SIG-M5 (cell line): Measurements from ENCODE around the gene GAL3ST1.

Experiments
- DNase-seq: peaks from one replicate; lab custom pipeline; 2025; lab: John Stamatoyannopoulos, UW

The GAL3ST1 gene

DNA sequence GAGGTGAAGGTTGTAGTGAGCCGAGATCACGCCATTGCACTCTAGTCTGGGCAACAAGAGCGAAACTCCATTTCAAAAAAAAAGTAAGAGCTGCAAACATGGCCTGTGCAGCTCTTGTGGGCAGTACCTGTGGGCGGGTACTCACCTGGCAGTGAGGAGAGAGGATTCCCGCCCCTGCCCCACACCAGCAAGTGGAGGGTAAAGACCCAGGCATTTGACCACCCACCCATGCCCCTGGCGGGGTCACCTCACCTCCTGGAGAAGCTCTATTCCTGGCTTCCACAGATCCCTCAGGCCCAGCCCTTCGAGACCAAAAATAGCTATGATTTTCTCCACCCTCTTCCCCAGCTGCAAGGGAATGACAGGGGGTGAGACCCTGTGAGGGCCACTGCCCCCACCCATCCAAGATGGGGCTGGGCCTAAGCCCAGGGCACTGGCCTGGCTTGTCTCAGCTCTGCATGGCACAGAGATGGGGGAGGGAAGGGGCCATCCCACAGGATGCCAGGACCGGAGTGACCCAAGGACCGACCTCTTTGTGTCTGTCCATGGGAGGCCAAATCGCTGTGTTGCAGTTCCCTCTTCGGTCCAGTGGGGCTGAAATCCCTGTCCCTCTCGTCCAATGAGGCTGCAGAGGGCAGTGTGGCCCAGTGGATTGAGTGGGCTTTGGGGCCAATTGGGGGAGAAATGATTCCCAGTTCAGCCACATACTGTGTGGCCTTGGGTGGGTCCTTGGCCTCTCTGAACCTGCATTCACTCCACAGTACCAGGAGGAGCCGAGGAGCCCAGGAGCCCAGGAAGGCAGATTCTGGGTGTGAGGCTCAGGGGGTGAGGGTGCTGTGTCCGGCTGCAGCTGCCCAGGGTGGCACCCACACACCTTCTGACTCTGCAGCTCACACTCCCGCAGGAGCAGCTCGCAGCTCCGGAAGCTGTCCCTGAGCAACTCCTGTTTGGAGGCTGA lies 42.5 kb downstream of the GAL3ST1 start:
- DNase-seq, result no peak

GRCh38 chr22:30526656-30527055 lies 47.8 kb downstream of the GAL3ST1 start:
- no peak for DNase-seq

GRCh38 chr22:30523646-30524489 lies 50.6 kb downstream of the GAL3ST1 start:
- DNase-seq, result no peak

- DNase-seq, result no peak
Observed at GRCh38 chr22:30521368-30522156, 52.9 kb downstream of the GAL3ST1 start.

GRCh38 chr22:30519842-30520425 lies 54.5 kb downstream of the GAL3ST1 start:
- DNase-seq, result no peak

DNA sequence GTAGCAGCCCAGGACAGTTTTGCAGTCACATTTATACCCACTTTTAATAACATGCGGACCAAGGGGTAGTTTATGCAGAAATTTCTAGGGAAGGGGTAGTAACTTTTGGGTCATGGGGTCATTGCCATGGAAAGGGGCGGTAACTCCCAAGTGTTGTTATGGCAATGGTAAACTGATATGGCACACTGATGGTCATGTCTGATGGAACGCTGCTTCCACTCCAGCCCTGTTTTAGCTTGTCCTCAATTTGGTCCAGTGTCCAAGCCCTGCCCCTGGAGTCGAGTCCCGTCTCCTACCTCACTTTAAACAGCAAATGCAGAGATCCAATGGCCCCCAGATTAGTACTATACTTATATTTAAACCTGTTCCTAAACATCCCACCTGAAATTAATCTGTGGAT lies 57.7 kb downstream of the GAL3ST1 start:
- no peak for DNase-seq

DNA sequence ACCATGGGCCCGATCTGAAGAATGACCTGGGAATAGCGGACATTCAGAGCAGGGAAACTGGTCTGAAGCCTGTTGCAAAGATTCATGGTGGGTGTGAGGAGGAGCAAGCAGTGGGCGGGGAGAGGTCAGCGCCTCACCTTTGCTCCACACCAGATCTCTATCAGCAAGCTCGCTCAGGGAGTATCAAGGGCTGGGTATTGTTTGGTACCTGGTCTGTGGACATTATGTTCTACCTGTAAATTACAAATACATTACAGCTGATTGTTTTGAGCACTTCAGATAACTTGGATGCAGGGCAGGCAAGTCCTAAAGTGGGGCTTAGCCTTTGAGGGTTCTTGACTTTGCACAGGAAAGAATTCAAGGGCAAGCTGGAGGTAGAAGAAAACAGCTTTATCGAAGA lies 58.2 kb downstream of the GAL3ST1 start:
- no peak for DNase-seq

GRCh38 chr22:30514252-30514651 lies 60.2 kb downstream of the GAL3ST1 start:
- DNase-seq, result no peak

DNA sequence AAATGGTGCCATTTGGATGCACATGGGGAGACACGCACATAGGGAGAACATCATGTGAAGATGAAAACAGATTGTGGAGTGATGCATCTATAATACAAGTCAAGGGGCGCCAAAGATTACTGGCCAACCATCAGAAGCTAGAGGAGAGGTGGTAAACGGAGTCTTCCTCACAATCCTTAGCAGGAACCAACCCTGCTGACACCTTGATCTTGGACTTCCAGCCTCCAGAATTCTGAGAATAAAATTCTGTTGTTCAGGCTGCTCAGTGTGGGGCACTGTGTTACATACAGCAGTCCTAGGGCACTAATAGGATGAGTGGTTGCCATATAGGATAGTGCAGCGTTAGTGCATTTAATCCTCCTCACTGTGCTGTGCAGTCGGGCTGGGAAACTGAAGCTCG lies 61.0 kb downstream of the GAL3ST1 start:
- DNase-seq, result no peak

- no peak for DNase-seq
Observed at GRCh38 chr22:30511911-30512310, 62.6 kb downstream of the GAL3ST1 start.

DNA sequence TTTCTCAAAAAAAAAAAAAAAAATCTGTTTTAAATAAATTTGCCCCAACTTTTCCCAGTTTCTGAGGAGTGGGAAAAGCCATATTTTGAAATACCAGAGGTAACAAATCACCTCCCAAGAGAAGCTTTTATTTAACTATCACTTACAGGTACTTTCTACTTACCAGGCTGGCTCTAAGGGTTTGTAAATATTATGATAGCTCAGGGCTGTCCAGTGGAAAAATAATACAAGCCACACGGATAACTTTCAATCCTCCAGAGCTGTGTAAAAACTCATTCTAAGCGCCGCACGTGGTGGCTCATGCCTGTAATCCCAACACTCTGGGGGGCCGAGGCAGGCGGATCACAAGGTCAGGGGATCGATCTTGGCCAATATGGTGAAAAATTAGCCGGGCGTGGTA lies 63.4 kb downstream of the GAL3ST1 start:
- DNase-seq, result no peak

- no peak for DNase-seq
Observed at GRCh38 chr22:30508216-30508615, 66.2 kb downstream of the GAL3ST1 start.

DNA sequence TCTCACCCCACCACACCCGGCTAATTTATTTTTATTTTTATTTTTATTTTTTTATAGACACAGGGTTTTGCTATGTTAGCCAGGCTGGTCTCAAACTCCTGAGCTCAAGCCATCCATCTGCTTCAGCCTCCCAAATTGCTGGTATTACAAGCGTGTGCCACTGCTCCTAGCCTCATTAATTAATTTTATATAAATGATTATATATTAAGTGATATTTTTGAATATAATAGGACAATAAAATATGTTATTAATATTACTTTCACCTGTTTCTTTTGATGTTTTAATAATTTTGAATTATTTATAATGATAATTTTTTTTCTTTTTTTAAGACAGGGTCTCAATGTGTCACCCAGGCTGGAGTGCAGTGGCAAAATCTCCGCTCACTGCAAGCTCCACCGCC lies 66.8 kb downstream of the GAL3ST1 start:
- DNase-seq, result no peak

- no peak for DNase-seq
Observed at GRCh38 chr22:30506507-30506968, 67.9 kb downstream of the GAL3ST1 start.
